ENCODE results near the gene FAM193A. TPM values are rescaled to one million over a fixed set of nuclear protein-coding genes. Genes with fewer than 3 reads are reported as not detected.

FAM193A gene
- total RNA-seq, 1 donor from 2014 or later: 31.4 TPM

GRCh38 chr4:2699534-2699933 is 163.1 kb downstream of the FAM193A start:
- Histone ChIP-seq H3K27ac (no peak overlapping the region), H3K4me3 (no peak overlapping the region), H3K9me3 (no peaks in the 10 kb centered on the region), H3K4me1 (no peaks in the 10 kb centered on the region), H3K36me3 (peaks cover 0 to 88% of the 10 kb centered on the region in 2 donors), H3K27me3 (no peaks in the 10 kb centered on the region)
- no peak for DNase-seq (ENCODE audit: extremely low spot score in 2 of 2)
- TF ChIP-seq POLR2A (IDR thresholded peaks at IDR 0.05): no peak
- TF ChIP-seq POLR2AphosphoS5 (IDR thresholded peaks at IDR 0.05; ENCODE audit: insufficient read depth in 1 of 2, low read depth in 1 of 2): no peak
- no peak for TF ChIP-seq CTCF (IDR thresholded peaks at IDR 0.05)
- intact Hi-C loops (cut with DNase I): no loop called here

GRCh38 chr4:2700031-2700430 is 163.6 kb downstream of the FAM193A start:
- Histone ChIP-seq H3K4me1 (no peaks in the 10 kb centered on the region), H3K36me3 (peaks cover 0 to 88% of the 10 kb centered on the region in 2 donors), H3K27ac (no peak overlapping the region), H3K4me3 (no peak overlapping the region), H3K9me3 (no peaks in the 10 kb centered on the region), H3K27me3 (no peaks in the 10 kb centered on the region)
- intact Hi-C loops (cut with DNase I): no loop called here
- TF ChIP-seq POLR2AphosphoS5 (IDR thresholded peaks at IDR 0.05; ENCODE audit: insufficient read depth in 1 of 2, low read depth in 1 of 2) (no peak), POLR2A (IDR thresholded peaks at IDR 0.05) (no peak)
- no peak for DNase-seq (ENCODE audit: extremely low spot score in 2 of 2)

DNA sequence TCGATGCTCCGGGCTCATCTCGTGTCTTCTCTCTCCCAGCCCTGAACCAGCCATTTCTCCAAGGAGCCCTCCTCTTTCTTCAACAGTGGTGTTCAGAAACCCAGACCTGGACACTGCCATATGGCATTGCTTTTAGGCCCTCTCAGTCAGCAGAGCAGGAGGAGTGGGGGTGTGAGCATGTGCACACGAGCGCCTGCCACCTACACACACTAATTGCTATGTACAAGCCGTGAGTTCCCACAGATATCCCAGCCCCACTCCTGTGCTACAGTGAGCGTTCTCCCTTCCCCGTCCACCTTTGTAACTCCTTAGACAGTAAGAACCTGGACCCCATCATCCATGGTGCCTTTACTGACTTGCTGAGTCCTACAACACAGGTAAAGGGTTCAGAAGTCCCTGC is 165.9 kb downstream of the FAM193A start:
- TF ChIP-seq CTCF (IDR thresholded peaks at IDR 0.05): no peak
- DNase-seq (ENCODE audit: extremely low spot score in 2 of 2): no peak
- no peak overlapping the region for H3K27ac ChIP-seq
- H3K4me1 ChIP-seq: no peaks in the 10 kb centered on the region
- intact Hi-C loops (cut with DNase I): no loop called here
- no peaks in the 10 kb centered on the region for H3K9me3 ChIP-seq
- H3K36me3 ChIP-seq: peaks cover 0 to 78% of the 10 kb centered on the region in 2 donors
- no peaks in the 10 kb centered on the region for H3K27me3 ChIP-seq
- no peak overlapping the region for H3K4me3 ChIP-seq

- Histone ChIP-seq H3K27ac (no peak overlapping the region), H3K27me3 (no peaks in the 10 kb centered on the region), H3K36me3 (peaks cover 0 to 79% of the 10 kb centered on the region in 2 donors), H3K4me3 (no peak overlapping the region), H3K9me3 (no peaks in the 10 kb centered on the region), H3K4me1 (no peaks in the 10 kb centered on the region)
- TF ChIP-seq POLR2AphosphoS5 (IDR thresholded peaks at IDR 0.05; ENCODE audit: insufficient read depth in 1 of 2, low read depth in 1 of 2) (no peak), POLR2A (IDR thresholded peaks at IDR 0.05) (no peak), CTCF (IDR thresholded peaks at IDR 0.05) (no peak)
- DNase-seq (ENCODE audit: extremely low spot score in 2 of 2): no peak
- intact Hi-C loops (cut with DNase I): no loop called here
These were observed 166.3 kb downstream of the FAM193A start for GRCh38 chr4:2702770-2703169.

DNA sequence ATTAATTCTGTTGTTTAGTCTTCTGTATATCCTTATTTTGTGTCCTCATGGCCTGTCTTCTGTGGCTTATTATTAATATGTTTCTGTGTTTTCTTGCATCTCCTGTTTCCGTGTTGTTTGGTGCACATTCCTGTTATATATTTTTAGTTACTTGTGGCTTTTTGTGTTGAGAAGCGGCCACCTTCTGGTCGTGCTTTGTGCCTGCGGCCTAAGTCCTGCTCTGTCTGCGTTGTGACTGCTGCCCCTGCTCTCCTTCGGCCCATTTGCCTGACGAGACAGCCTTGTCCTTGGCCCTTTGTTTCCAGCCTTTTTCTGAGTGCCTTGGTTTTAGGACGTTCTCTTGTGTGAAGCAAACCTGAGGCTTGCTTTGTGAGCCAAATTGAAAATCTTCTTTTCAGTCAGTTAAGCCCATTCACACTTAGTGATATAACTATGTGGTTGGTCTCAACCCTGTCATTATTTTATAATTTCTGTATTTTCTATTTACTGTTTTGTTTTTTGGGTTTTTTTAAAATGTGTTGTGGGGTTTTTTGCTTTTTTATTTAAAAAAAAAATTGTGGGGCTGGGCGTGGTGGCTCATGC is 175.9 kb downstream of the FAM193A start:
- Histone ChIP-seq H3K9me3 (no peaks in the 10 kb centered on the region), H3K4me1 (peaks cover 14% of the 10 kb centered on the region), H3K4me3 (no peak overlapping the region), H3K36me3 (peaks cover 0 to 22% of the 10 kb centered on the region in 2 donors), H3K27me3 (no peaks in the 10 kb centered on the region), H3K27ac (no peak overlapping the region)
- no peak for DNase-seq (ENCODE audit: extremely low spot score in 2 of 2)
- TF ChIP-seq POLR2AphosphoS5 (IDR thresholded peaks at IDR 0.05; ENCODE audit: insufficient read depth in 1 of 2, low read depth in 1 of 2) (no peak), POLR2A (IDR thresholded peaks at IDR 0.05) (no peak), CTCF (IDR thresholded peaks at IDR 0.05) (no peak)
- intact Hi-C loops (cut with DNase I): no loop called here
